ENCODE measurements around the gene ZEB1.

DNA sequence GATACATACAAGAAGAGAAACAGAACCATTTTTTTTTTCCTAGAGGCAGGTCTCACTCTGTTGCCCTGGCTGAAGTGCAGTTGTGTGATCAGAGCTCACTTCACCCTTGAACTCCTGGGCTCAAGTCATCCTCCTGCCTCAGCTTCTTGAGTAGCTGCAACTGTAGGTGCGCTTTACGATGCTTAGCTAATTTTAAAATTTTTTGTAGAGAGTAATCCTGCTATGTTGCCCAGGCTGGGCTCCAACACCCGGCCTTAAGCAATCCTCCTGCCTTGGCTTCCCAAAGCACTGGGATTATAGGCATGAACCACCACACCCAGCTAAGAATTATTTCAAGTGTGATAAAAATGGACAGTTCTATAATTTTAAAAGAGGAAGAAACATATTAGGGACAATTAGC lies 5.6 kb upstream of the ZEB1 start:
- TF ChIP-seq, protein P1, sequence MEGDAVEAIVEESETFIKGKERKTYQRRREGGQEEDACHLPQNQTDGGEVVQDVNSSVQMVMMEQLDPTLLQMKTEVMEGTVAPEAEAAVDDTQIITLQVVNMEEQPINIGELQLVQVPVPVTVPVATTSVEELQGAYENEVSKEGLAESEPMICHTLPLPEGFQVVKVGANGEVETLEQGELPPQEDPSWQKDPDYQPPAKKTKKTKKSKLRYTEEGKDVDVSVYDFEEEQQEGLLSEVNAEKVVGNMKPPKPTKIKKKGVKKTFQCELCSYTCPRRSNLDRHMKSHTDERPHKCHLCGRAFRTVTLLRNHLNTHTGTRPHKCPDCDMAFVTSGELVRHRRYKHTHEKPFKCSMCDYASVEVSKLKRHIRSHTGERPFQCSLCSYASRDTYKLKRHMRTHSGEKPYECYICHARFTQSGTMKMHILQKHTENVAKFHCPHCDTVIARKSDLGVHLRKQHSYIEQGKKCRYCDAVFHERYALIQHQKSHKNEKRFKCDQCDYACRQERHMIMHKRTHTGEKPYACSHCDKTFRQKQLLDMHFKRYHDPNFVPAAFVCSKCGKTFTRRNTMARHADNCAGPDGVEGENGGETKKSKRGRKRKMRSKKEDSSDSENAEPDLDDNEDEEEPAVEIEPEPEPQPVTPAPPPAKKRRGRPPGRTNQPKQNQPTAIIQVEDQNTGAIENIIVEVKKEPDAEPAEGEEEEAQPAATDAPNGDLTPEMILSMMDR (conservative IDR thresholded peaks at IDR 0.05), result no peak
- TF ChIP-seq EZH2 (IDR thresholded peaks at IDR 0.05; ENCODE audit: low read depth), result no peak

Measured in PC-9 (cell line).